ENCODE measurements around the gene ODAPH. TPM values are rescaled to one million over a fixed set of nuclear protein-coding genes. Genes with fewer than 3 reads are reported as not detected.
"Not testable (repeated sequence)": the region's sequence is repeated elsewhere in the genome, so short reads cannot be mapped to it uniquely, and the experiment has no call there.

The ODAPH gene
- total RNA-seq, 1 experiment from 2014 or later, result 0.24 TPM

DNA sequence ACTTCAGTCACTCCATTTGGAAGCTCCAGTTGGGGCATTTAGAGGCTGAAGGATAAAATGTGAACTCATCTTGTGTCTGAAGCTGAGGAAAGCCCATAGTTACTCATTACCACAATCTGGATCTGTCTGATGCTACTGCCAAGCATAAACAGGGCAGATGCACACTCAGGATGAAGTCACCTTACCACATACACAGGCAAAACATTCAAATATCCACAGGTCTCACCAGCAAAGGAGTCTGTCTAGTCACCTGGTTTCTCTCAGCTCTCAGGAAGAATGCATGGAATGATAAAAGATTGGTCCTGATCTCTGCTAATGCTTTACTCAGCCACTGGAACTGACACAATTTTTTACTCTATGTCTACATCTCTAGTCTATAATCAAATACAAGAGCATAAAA lies 13.0 kb upstream of the ODAPH start:
- H3K36me3 ChIP-seq (ENCODE audit: low read depth), result no peaks in the 10 kb centered on the region
- no peaks in the 10 kb centered on the region for H3K27me3 ChIP-seq (ENCODE audit: insufficient read depth, low read depth)
- peak in 1 of 2 experiments; percentile 36 for DNase-seq
- no peaks in the 10 kb centered on the region for H3K9me3 ChIP-seq (ENCODE audit: insufficient read depth, low read depth)
- H3K4me2 ChIP-seq, result no peak overlapping the region
- BruUV-seq (replicated peaks), result no TSS peak
- CTCF ChIA-PET, result interaction anchor here (0.7 kb wide), 1 partner anchor 28 kb away, joined by 3 read pairs; no protein-coding TSS in a partner anchor
- H3K9me2 ChIP-seq (ENCODE audit: insufficient read depth), result no peaks in the 10 kb centered on the region
- H3K4me3 ChIP-seq, result no peak overlapping the region
- H3K27ac ChIP-seq, result no peak overlapping the region
- TF ChIP-seq EZH2 (IDR thresholded peaks at IDR 0.05; ENCODE audit: low read depth), result no peak
- TF ChIP-seq, protein P1, sequence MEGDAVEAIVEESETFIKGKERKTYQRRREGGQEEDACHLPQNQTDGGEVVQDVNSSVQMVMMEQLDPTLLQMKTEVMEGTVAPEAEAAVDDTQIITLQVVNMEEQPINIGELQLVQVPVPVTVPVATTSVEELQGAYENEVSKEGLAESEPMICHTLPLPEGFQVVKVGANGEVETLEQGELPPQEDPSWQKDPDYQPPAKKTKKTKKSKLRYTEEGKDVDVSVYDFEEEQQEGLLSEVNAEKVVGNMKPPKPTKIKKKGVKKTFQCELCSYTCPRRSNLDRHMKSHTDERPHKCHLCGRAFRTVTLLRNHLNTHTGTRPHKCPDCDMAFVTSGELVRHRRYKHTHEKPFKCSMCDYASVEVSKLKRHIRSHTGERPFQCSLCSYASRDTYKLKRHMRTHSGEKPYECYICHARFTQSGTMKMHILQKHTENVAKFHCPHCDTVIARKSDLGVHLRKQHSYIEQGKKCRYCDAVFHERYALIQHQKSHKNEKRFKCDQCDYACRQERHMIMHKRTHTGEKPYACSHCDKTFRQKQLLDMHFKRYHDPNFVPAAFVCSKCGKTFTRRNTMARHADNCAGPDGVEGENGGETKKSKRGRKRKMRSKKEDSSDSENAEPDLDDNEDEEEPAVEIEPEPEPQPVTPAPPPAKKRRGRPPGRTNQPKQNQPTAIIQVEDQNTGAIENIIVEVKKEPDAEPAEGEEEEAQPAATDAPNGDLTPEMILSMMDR (conservative IDR thresholded peaks at IDR 0.05), result no peak
- H3K4me1 ChIP-seq (replicated peaks; ENCODE audit: insufficient read depth), result no peaks in the 10 kb centered on the region
- POLR2A ChIA-PET (ENCODE audit: unreplicated experiment), result interaction anchor here (0.7 kb wide), 1 partner anchor 182 kb away, joined by 5 read pairs; the partner anchor contains the start of gene USO1
- intact Hi-C loops (cut with micrococcal nuclease; ENCODE audit: unreplicated experiment), result no loop called here
- no peaks in the 10 kb centered on the region for H3K79me2 ChIP-seq (ENCODE audit: low read depth)
- H3F3A ChIP-seq (ENCODE audit: insufficient read depth, low read depth), result no peaks in the 10 kb centered on the region
- no peaks in the 10 kb centered on the region for H4K20me1 ChIP-seq (ENCODE audit: insufficient read depth)
- no peak overlapping the region for H2AFZ ChIP-seq

DNA sequence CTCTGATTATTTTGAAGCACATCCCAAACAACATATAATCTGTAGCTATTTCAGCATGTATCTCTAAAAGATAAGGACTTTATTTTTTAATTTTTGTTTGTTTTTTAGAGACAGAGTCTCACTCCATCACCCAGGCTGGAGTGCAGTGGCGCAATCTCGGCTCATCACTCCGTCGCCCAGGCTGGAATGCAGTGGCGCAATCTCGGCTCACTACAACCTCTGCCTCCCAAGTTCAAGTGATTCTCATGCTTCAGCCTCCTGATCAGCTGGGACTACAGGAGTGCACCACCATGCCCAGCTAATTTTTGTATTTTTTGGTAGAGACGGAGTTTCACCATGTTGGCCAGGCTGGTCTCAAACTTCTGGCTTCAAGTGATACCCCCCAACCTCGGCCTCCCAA lies 11.6 kb upstream of the ODAPH start:
- H4K20me1 ChIP-seq (ENCODE audit: insufficient read depth); H3K36me3 ChIP-seq (ENCODE audit: low read depth); DNase-seq; BruUV-seq (replicated peaks); H3K9me2 ChIP-seq (ENCODE audit: insufficient read depth); H3K79me2 ChIP-seq (ENCODE audit: low read depth); H3K27me3 ChIP-seq (ENCODE audit: insufficient read depth, low read depth); H3K27ac ChIP-seq; H3F3A ChIP-seq (ENCODE audit: insufficient read depth, low read depth); H2AFZ ChIP-seq; CTCF ChIA-PET; H3K4me2 ChIP-seq; H3K4me1 ChIP-seq (replicated peaks; ENCODE audit: insufficient read depth); H3K9me3 ChIP-seq (ENCODE audit: insufficient read depth, low read depth); H3K4me3 ChIP-seq; intact Hi-C loops (cut with micrococcal nuclease; ENCODE audit: unreplicated experiment): not testable (repeated sequence)
- POLR2A ChIA-PET (ENCODE audit: unreplicated experiment), result interaction anchor here (0.6 kb wide), 1 partner anchor 9 kb away, joined by 4 read pairs; no protein-coding TSS in a partner anchor

DNA sequence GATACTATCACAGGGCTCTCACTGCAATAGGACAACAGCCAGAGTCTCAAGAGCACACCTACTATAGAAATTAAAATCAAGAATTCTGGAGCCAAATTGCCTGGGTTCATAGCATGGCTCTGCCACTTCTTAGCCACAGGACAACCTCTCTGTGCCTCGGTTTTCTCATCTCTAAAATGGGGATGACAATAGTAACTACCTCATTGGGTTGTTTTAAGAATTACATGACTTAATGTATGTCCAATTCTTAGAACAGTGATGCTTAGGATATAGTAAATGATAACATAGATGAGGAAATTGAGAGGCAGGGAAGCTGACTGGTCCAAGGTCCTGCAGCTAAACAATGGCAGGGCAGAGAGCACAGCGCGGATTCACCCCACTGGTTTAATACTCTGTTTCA lies 11.0 kb upstream of the ODAPH start:
- no peak overlapping the region for H3K4me3 ChIP-seq
- BruUV-seq (replicated peaks), result no TSS peak
- H3F3A ChIP-seq (ENCODE audit: insufficient read depth, low read depth), result no peaks in the 10 kb centered on the region
- H3K27ac ChIP-seq, result no peak overlapping the region
- intact Hi-C loops (cut with micrococcal nuclease; ENCODE audit: unreplicated experiment), result no loop called here
- H3K27me3 ChIP-seq (ENCODE audit: insufficient read depth, low read depth), result no peaks in the 10 kb centered on the region
- ChIA-PET POLR2A (ENCODE audit: unreplicated experiment) (no interaction called here), CTCF (no interaction called here)
- no peaks in the 10 kb centered on the region for H3K79me2 ChIP-seq (ENCODE audit: low read depth)
- TF ChIP-seq, protein P1 (conservative IDR thresholded peaks at IDR 0.05), result no peak
- no peak for TF ChIP-seq EZH2 (IDR thresholded peaks at IDR 0.05; ENCODE audit: low read depth)
- no peaks in the 10 kb centered on the region for H3K36me3 ChIP-seq (ENCODE audit: low read depth)
- H3K9me3 ChIP-seq (ENCODE audit: insufficient read depth, low read depth), result no peaks in the 10 kb centered on the region
- H4K20me1 ChIP-seq (ENCODE audit: insufficient read depth), result no peaks in the 10 kb centered on the region
- no peak for DNase-seq
- no peak overlapping the region for H2AFZ ChIP-seq
- no peaks in the 10 kb centered on the region for H3K4me1 ChIP-seq (replicated peaks; ENCODE audit: insufficient read depth)
- no peak overlapping the region for H3K4me2 ChIP-seq
- no peaks in the 10 kb centered on the region for H3K9me2 ChIP-seq (ENCODE audit: insufficient read depth)

DNA sequence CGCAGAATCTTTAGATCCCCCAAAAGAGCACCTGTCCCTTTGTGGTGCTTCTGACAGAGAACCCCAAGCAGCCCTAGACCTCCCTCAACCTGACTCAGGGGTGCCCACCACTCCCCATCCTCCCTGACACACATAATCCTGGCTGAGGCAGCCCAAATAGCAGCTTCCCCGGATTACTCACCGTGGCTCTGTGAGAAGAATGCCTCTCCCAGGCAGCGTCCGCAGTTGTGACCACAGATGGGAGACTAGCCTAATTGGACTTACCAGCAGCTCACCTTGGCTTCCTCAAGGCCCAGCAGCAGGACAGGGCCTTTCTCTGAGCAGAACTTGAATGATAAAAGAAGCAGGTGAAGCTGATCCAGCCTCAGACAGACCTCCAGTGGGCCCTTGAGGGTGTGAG lies 10.3 kb upstream of the ODAPH start:
- no TSS peak for BruUV-seq (replicated peaks)
- H3K27ac ChIP-seq, result no peak overlapping the region

More for the DNA sequence above, 10.3 kb upstream of the ODAPH start:
- DNase-seq, result no peak
- TF ChIP-seq EZH2 (IDR thresholded peaks at IDR 0.05; ENCODE audit: low read depth), result no peak
- TF ChIP-seq, protein P1 (conservative IDR thresholded peaks at IDR 0.05), result no peak
- H3K27me3 ChIP-seq (ENCODE audit: insufficient read depth, low read depth), result no peaks in the 10 kb centered on the region
- no peaks in the 10 kb centered on the region for H3K36me3 ChIP-seq (ENCODE audit: low read depth)
- H3K4me2 ChIP-seq, result no peak overlapping the region
- no peaks in the 10 kb centered on the region for H3K9me3 ChIP-seq (ENCODE audit: insufficient read depth, low read depth)
- POLR2A ChIA-PET (ENCODE audit: unreplicated experiment), result no interaction called here
- no peak overlapping the region for H3K4me3 ChIP-seq
- no peaks in the 10 kb centered on the region for H3K79me2 ChIP-seq (ENCODE audit: low read depth)
- no peaks in the 10 kb centered on the region for H3F3A ChIP-seq (ENCODE audit: insufficient read depth, low read depth)
- intact Hi-C loops (cut with micrococcal nuclease; ENCODE audit: unreplicated experiment), result no loop called here
- H4K20me1 ChIP-seq (ENCODE audit: insufficient read depth), result no peaks in the 10 kb centered on the region
- no peak overlapping the region for H2AFZ ChIP-seq
- H3K9me2 ChIP-seq (ENCODE audit: insufficient read depth), result no peaks in the 10 kb centered on the region
- CTCF ChIA-PET, result no interaction called here
- H3K4me1 ChIP-seq (replicated peaks; ENCODE audit: insufficient read depth), result no peaks in the 10 kb centered on the region
